Mucosa of stomach (tissue), 1 donor: ENCODE measurements around the gene ATF7IP.
"Not testable (repeated sequence)": the region's sequence is repeated elsewhere in the genome, so short reads cannot be mapped to it uniquely, and the experiment has no call there.

Experiments
- H3K27me3 ChIP-seq: one replicate; pipeline ENCODE4 v1.7.0; 2013; ENCODE audit warnings: mild to moderate bottlenecking, low read length; ENCODE audit not compliant: control insufficient read depth, insufficient read depth
- H3K36me3 ChIP-seq: one replicate; pipeline ENCODE4 v1.7.0; 2013; ENCODE audit warnings: low read length; ENCODE audit not compliant: control insufficient read depth, insufficient read depth
- H3K4me1 ChIP-seq: one replicate; pipeline ENCODE4 v1.7.0; 2013; ENCODE audit warnings: mild to moderate bottlenecking, low read length; ENCODE audit not compliant: control insufficient read depth, insufficient read depth
- H3K4me3 ChIP-seq: one replicate; pipeline ENCODE4 v1.7.0; 2013; ENCODE audit warnings: low read length
- H3K9ac ChIP-seq: one replicate; pipeline ENCODE4 v1.7.0; 2013; ENCODE audit warnings: mild to moderate bottlenecking, low read length, moderate library complexity
- H3K9me3 ChIP-seq: one replicate; pipeline ENCODE4 v1.7.0; 2013; ENCODE audit warnings: mild to moderate bottlenecking, low read length, moderate library complexity; ENCODE audit not compliant: control insufficient read depth
- donor health status: Pancreatic carcinoma.

ATF7IP gene

DNA sequence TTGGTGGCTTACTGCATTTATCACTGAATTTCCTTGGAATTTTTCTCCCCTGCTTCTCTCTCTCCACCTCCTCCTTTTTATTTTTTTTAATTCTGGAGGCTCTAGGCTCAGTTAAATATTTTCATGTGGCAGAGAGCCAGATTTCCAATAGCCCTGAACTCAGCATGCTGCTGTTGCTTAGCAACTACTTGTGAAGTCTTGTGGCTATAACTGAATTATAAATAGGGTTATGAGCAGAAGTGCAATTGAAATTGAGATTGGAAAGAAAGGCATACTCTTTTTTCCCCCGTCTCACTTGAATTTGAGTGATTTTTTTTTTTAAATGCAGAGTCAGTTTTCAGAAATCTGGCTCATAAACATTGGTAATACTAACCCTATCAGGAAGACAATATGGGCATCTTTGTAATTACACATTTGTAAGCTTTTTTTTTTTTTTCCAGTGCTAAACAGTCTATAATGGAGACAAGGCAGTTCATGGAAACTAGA, 38.3 kb downstream of the ATF7IP start:
- H3K4me3 ChIP-seq, result no peak overlapping the region
- H3K4me1 ChIP-seq, result peaks cover 12% of the 10 kb centered on the region
- no peaks in the 10 kb centered on the region for H3K9me3 ChIP-seq
- H3K27me3 ChIP-seq, result no peaks in the 10 kb centered on the region
- no peaks in the 10 kb centered on the region for H3K36me3 ChIP-seq
- H3K9ac ChIP-seq, result no peak overlapping the region

GRCh38 chr12:14405407-14405806, 39.9 kb downstream of the ATF7IP start:
- H3K4me3 ChIP-seq, H3K9ac ChIP-seq, H3K36me3 ChIP-seq, H3K27me3 ChIP-seq, H3K9me3 ChIP-seq: not testable (repeated sequence)
- H3K4me1 ChIP-seq, result peaks cover 12% of the 10 kb centered on the region

DNA sequence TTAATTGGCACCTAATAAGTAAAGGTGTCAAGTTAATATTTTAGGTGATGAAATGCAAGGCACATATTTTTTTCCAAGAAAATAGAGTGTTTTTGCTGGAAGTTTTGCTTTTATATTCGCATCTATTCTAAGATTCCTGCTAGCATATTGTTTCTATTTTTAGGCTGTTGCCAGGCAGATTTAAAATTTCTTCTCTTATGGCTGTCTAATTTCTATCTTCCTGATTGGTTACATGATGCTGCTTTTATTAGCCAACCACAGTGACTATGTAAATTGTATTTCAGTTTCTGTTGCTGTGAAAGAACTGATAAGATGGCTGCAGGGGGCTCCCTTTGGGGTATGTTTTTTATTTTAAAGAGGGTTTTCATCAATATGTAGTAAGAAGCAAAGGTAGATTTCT, 42.7 kb downstream of the ATF7IP start:
- Histone ChIP-seq H3K4me1 (peaks cover 9% of the 10 kb centered on the region), H3K27me3 (no peaks in the 10 kb centered on the region), H3K9ac (no peak overlapping the region), H3K9me3 (no peaks in the 10 kb centered on the region), H3K36me3 (no peaks in the 10 kb centered on the region), H3K4me3 (no peak overlapping the region)

DNA sequence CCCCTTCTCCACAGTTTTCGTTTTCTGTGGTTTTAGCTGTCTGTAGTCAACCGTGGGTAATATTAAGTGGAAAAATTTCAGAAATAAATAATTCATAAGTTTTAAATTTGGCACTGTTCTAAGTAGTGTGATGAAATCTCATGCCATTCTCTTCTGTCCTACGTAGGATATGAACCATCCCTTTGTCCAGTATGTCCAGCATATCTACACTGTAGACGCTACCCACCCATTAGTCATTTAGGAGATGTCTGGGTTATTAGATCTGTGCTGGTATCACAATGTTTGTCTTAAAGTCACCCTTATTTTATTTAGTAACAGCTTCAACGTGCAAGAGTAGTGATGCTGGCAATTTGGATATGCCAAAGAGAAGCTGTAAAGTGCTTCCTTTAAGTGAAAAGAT, 44.7 kb downstream of the ATF7IP start:
- H3K9ac ChIP-seq, result no peak overlapping the region
- no peaks in the 10 kb centered on the region for H3K27me3 ChIP-seq
- H3K4me1 ChIP-seq, result peaks cover 8% of the 10 kb centered on the region
- no peak overlapping the region for H3K4me3 ChIP-seq
- H3K36me3 ChIP-seq, result no peaks in the 10 kb centered on the region
- no peaks in the 10 kb centered on the region for H3K9me3 ChIP-seq

DNA sequence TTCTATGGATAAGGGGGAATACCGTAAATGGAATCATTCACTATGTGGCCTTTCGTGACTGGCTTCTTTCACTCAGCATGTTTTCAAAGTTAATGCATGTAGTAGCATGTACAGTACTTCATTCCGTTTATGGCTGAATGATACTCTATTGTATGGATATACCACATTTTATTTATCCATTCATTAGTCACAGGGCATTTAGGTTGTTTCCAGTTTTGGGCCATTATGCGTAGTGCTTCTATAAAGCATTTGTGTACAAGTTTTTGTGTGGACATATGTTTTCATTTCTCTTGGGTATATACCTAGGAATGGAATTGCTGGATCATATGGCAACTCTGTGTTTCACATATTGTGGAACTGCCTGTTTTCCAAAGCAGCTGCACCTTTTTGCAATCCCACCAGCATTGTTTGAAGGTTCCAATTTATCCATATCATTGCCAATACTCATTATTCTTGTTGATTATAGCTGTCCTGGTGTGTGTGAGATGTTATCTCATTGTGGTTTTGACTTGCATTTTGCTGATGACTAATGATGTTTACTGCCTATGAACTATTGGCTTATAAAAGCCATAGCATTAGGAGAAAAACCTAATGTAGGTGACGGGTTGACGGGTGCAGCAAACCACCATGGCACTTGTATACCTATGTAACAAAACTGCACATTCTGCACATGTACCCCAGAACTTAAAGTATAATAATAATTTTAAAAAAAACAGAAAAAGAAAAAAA, 45.5 kb downstream of the ATF7IP start:
- Histone ChIP-seq H3K9ac (no peak overlapping the region), H3K36me3 (no peaks in the 10 kb centered on the region)

DNA sequence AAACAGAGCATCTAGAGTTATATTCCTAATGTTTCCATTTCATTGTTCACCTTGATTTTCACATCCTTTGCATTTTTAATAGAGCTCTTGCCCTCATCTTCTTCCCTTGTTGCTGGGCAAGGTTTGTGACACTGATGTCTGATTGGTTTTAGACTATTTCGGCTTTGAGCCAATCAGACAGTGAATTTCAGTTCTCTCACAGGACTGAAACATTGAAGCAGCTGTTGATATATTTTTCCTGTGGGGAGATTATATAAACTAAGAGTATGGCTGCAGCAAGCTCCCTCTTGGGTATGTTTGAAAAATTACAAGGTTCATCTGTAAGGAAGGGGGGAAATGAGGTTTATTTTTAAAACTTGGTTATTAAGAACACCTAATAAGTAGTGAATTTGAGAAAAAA, 51.2 kb downstream of the ATF7IP start:
- Histone ChIP-seq H3K9me3 (no peaks in the 10 kb centered on the region), H3K4me1 (peaks cover 17% of the 10 kb centered on the region), H3K4me3 (no peak overlapping the region), H3K36me3 (no peaks in the 10 kb centered on the region), H3K9ac (no peak overlapping the region), H3K27me3 (no peaks in the 10 kb centered on the region)

More for the DNA sequence above, 45.5 kb downstream of the ATF7IP start:
- Histone ChIP-seq H3K4me3 (no peak overlapping the region), H3K9me3 (no peaks in the 10 kb centered on the region), H3K4me1 (peaks cover 8% of the 10 kb centered on the region), H3K27me3 (no peaks in the 10 kb centered on the region)

DNA sequence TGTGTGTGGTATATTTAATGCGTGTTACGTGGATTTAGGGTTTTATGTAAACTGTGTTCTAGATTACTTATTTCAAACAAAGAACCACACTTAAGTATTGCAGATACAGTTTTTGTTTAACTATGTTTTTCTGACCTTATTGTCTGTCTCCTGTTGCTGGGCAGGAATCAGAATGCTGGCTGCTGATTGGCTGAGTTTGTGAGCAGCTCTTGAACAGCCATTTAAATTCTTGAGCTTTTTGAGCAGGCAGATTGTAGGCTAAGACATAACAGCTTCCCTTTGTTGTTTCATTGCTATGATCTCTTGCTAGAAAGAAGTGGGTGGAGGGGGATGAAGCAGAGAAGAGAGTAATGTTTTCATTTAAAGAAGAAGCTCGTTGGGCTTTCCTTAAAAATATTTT, 52.2 kb downstream of the ATF7IP start:
- no peaks in the 10 kb centered on the region for H3K27me3 ChIP-seq
- no peak overlapping the region for H3K4me3 ChIP-seq
- H3K36me3 ChIP-seq, result no peaks in the 10 kb centered on the region
- no peaks in the 10 kb centered on the region for H3K9me3 ChIP-seq
- H3K9ac ChIP-seq, result peak overlapping the region; percentile 37
- H3K4me1 ChIP-seq, result peaks cover 17% of the 10 kb centered on the region

- Histone ChIP-seq H3K4me1 (peaks cover 17% of the 10 kb centered on the region), H3K4me3 (no peak overlapping the region), H3K9me3 (no peaks in the 10 kb centered on the region)
These were observed 53.0 kb downstream of the ATF7IP start for GRCh38 chr12:14418451-14418890.

DNA sequence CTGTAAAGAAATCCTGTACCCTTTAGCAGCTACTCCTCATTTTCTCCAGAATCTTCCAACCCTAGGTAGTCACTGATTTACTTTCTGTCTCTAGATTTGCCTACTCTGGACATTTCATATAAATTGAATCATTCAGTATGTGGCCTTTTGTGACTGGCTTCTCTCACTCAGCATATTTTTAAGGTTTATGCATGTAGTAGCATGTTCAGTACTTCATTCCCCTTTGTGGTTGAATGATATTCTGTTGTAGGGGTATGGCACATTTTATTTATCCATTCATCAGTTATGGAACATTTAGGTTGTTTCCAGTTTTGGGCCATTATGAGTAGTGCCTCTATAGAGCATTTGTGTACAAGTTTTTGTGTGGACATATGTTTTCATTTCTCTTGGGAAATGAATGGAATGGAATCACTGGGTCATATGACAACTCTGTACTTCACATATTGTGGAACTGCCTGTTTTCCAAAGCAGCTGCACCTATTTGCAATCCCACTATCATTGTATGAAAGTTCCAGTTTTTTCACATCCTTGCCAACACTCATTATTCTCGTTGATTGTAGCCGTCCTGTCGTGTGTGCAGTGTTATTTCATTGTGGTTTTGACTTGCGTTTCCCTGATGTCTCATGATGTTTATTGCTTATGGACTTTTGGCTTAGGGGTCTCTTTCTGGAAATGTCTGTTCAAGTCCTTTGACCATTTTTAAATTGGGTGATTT, 57.2 kb downstream of the ATF7IP start:
- H3K4me1 ChIP-seq, result peaks cover 7% of the 10 kb centered on the region

More at GRCh38 chr12:14418451-14418890, 53.0 kb downstream of the ATF7IP start:
- Histone ChIP-seq H3K27me3 (no peaks in the 10 kb centered on the region), H3K9ac (peak overlapping the region; percentile 37), H3K36me3 (no peaks in the 10 kb centered on the region)

DNA sequence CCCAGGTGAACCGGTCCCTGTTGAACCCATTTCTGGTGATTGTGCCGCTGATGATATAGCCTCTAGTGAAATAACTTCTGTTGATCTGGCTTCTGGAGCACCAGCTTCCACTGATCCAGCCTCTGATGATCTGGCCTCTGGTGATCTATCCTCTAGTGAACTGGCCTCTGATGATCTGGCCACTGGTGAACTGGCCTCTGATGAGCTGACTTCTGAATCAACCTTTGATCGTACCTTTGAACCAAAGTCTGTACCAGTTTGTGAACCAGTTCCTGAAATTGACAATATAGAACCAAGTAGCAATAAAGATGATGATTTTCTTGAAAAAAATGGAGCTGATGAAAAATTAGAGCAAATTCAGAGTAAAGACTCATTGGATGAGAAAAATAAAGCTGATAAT, 59.1 kb downstream of the ATF7IP start:
- Histone ChIP-seq H3K4me1 (no peaks in the 10 kb centered on the region), H3K36me3 (no peaks in the 10 kb centered on the region), H3K27me3 (no peaks in the 10 kb centered on the region), H3K4me3 (no peak overlapping the region), H3K9me3 (no peaks in the 10 kb centered on the region), H3K9ac (no peak overlapping the region)

More for the DNA sequence above, 57.2 kb downstream of the ATF7IP start:
- H3K9me3 ChIP-seq, result no peaks in the 10 kb centered on the region
- H3K27me3 ChIP-seq, result no peaks in the 10 kb centered on the region
- H3K4me3 ChIP-seq, result no peak overlapping the region
- H3K36me3 ChIP-seq, result no peaks in the 10 kb centered on the region
- no peak overlapping the region for H3K9ac ChIP-seq

GRCh38 chr12:14426792-14427191, 61.3 kb downstream of the ATF7IP start:
- Histone ChIP-seq H3K9me3 (no peaks in the 10 kb centered on the region), H3K9ac (no peak overlapping the region), H3K36me3 (no peaks in the 10 kb centered on the region), H3K4me1 (no peaks in the 10 kb centered on the region), H3K4me3 (no peak overlapping the region), H3K27me3 (no peaks in the 10 kb centered on the region)

GRCh38 chr12:14427929-14428328, 62.4 kb downstream of the ATF7IP start:
- Histone ChIP-seq H3K4me1 (no peaks in the 10 kb centered on the region), H3K36me3 (no peaks in the 10 kb centered on the region), H3K9me3 (no peaks in the 10 kb centered on the region), H3K4me3 (no peak overlapping the region), H3K9ac (no peak overlapping the region), H3K27me3 (no peaks in the 10 kb centered on the region)
